SK-N-SH (cell line): ENCODE results near the gene MAP1LC3B.

Experiments
- PBX3 ChIP-seq: IDR thresholded peaks from 2 replicates; pipeline ENCODE4; 2012
- TAF1 ChIP-seq: IDR thresholded peaks from 2 replicates; pipeline ENCODE4 v1.6.1; 2012; ENCODE audit warnings: low read depth, mild to moderate bottlenecking, low read length, moderate library complexity, borderline replicate concordance

- TF ChIP-seq PBX3, result no peak
- no peak for TF ChIP-seq TAF1
These were observed 31.3 kb downstream of the MAP1LC3B start for GRCh38 chr16:87423429-87423828.
